Measurements from ENCODE around the gene RUBCNL. TPM values are rescaled to one million over a fixed set of nuclear protein-coding genes. Genes with fewer than 3 reads are reported as not detected.
A peak's percentile ranks its signal among the peaks of the same experiment; 100 is the strongest.

Gene RUBCNL
- total RNA-seq, 2 experiments from 2014 or later, result 352 to 383 TPM

DNA sequence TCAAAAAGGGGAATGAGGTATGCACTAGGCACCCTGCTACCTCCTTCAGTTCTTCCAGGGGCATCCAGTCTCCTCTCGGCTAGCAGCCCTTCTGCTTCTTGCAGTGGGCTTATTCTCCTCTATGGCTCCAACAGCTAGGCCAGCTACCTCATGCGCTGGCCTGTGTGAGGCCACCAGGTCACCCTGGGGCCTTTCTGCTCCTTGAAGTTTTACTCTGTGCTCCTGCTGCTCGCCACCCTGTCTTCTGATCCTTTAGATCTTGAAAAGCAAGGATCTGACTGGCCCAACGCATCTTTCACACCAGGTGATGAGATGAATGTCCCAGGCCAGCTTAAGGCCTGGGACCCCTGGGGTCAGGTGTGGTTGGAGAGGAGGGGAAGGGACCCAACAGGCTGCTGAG lies 66.2 kb downstream of the RUBCNL start:
- Histone ChIP-seq H3K9me2 (ENCODE audit: insufficient read depth, low read length) (no peaks in the 10 kb centered on the region), H3K9me3 (ENCODE audit: low read length) (no peaks in the 10 kb centered on the region), H3K79me2 (ENCODE audit: insufficient read depth, low read depth, low read length) (no peaks in the 10 kb centered on the region), H2AFZ (ENCODE audit: low read length) (peak overlapping the region; percentile 90; the same call in 1 of the 2 replicates), H3K4me3 (ENCODE audit: low read depth, low read length, poor library complexity, severe bottlenecking) (no peak overlapping the region), H3K4me2 (ENCODE audit: low read length) (peak overlapping the region; percentile 52; the same call in 1 of the 2 replicates), H3K4me1 (ENCODE audit: insufficient read depth, low read length, poor library complexity, severe bottlenecking) (peaks cover 7% of the 10 kb centered on the region), H4K20me1 (ENCODE audit: insufficient read depth, low read length) (no peaks in the 10 kb centered on the region), H3K27ac (ENCODE audit: low read depth, low read length, poor library complexity, severe bottlenecking) (no peak overlapping the region), H3K36me3 (ENCODE audit: insufficient read depth, low read length) (no peaks in the 10 kb centered on the region)
- ChIA-PET CTCF (ENCODE audit: unreplicated experiment) (interaction anchor here (0.7 kb wide), 1 partner anchor 141 kb away, joined by 3 read pairs; no protein-coding TSS in a partner anchor), POLR2A (interaction anchor here (0.6 to 1.2 kb wide), 6 partner anchors 9 to 157 kb away, joined by 3 read pairs; partner anchors contain the start of gene LCP1)
- intact Hi-C loops (cut with micrococcal nuclease; ENCODE audit: unreplicated experiment), result loop anchor here (1.0 kb wide), 2 partner anchors 698 to 810 kb away; no protein-coding TSS in a partner anchor
- no peak for DNase-seq (ENCODE audit: low spot score)
- TF ChIP-seq, protein P1, sequence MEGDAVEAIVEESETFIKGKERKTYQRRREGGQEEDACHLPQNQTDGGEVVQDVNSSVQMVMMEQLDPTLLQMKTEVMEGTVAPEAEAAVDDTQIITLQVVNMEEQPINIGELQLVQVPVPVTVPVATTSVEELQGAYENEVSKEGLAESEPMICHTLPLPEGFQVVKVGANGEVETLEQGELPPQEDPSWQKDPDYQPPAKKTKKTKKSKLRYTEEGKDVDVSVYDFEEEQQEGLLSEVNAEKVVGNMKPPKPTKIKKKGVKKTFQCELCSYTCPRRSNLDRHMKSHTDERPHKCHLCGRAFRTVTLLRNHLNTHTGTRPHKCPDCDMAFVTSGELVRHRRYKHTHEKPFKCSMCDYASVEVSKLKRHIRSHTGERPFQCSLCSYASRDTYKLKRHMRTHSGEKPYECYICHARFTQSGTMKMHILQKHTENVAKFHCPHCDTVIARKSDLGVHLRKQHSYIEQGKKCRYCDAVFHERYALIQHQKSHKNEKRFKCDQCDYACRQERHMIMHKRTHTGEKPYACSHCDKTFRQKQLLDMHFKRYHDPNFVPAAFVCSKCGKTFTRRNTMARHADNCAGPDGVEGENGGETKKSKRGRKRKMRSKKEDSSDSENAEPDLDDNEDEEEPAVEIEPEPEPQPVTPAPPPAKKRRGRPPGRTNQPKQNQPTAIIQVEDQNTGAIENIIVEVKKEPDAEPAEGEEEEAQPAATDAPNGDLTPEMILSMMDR (conservative IDR thresholded peaks at IDR 0.05; ENCODE audit: low read length), result no peak
- no peak for TF ChIP-seq EZH2phosphoT487 (IDR thresholded peaks at IDR 0.05; ENCODE audit: borderline replicate concordance, low read depth, low read length)
- no TSS peak for BruUV-seq (replicated peaks)

DNA sequence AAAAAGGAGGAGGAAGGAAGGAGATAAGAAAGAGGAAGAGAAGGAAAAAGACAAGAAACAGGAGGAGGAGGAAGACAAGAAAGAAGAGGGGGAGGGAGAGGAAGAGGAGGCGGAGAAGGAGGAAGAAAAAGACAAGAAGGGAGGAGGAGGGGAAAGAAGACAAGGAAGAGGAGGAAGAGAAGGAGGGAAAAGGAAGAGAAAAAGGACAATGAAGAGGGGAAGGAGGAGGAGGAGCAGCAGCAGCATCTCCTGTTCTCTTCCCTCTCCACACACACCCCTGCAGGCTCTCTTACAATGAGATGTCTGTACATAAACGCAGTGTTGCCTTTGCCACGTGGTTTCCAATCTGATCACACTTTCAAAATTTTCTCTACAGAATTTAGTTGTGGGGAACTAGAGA lies 66.6 kb downstream of the RUBCNL start:
- no peak overlapping the region for H3K27ac ChIP-seq (ENCODE audit: low read depth, low read length, poor library complexity, severe bottlenecking)
- no peak overlapping the region for H3K4me2 ChIP-seq (ENCODE audit: low read length)
- H3K4me1 ChIP-seq (ENCODE audit: insufficient read depth, low read length, poor library complexity, severe bottlenecking), result peaks cover 7% of the 10 kb centered on the region
- no peaks in the 10 kb centered on the region for H3K36me3 ChIP-seq (ENCODE audit: insufficient read depth, low read length)
- H3K4me3 ChIP-seq (ENCODE audit: low read depth, low read length, poor library complexity, severe bottlenecking), result no peak overlapping the region
- H3K9me3 ChIP-seq (ENCODE audit: low read length), result no peaks in the 10 kb centered on the region
- CTCF ChIA-PET (ENCODE audit: unreplicated experiment), result no interaction called here
- intact Hi-C loops (cut with micrococcal nuclease; ENCODE audit: unreplicated experiment), result no loop called here
- H3K9me2 ChIP-seq (ENCODE audit: insufficient read depth, low read length), result no peaks in the 10 kb centered on the region
- TF ChIP-seq EZH2phosphoT487 (IDR thresholded peaks at IDR 0.05; ENCODE audit: borderline replicate concordance, low read depth, low read length), result no peak
- TF ChIP-seq, protein P1 (conservative IDR thresholded peaks at IDR 0.05; ENCODE audit: low read length), result no peak
- POLR2A ChIA-PET, result interaction anchor here (0.6 to 1.2 kb wide), 5 partner anchors 9 to 145 kb away, joined by 3 read pairs; partner anchors contain the start of gene LCP1
- no peaks in the 10 kb centered on the region for H4K20me1 ChIP-seq (ENCODE audit: insufficient read depth, low read length)
- H3K79me2 ChIP-seq (ENCODE audit: insufficient read depth, low read depth, low read length), result no peaks in the 10 kb centered on the region
- DNase-seq (ENCODE audit: low spot score), result no peak
- H2AFZ ChIP-seq (ENCODE audit: low read length), result peak overlapping the region; percentile 90; the same call in 1 of the 2 replicates
- no TSS peak for BruUV-seq (replicated peaks)

DNA sequence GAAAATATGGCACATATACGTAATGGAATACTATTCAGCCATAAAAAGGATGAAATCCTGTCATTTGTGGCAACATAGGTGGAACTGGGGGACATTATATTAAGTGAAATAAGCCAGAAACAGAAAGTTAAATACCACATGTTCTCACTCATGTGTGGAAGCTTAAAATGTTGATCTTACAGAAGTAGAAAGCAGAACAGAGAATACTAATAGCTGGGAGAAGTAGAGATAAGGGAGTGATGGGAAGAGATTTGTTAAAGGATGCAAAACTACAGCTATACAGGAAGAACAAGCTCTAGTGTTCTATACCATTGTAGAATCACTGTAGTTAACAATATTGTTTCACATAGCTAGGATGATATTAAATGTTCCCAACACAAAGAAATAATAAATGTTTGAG lies 68.1 kb downstream of the RUBCNL start:
- Histone ChIP-seq H3K79me2 (ENCODE audit: insufficient read depth, low read depth, low read length) (no peaks in the 10 kb centered on the region), H4K20me1 (ENCODE audit: insufficient read depth, low read length) (no peaks in the 10 kb centered on the region), H3K4me1 (ENCODE audit: insufficient read depth, low read length, poor library complexity, severe bottlenecking) (peaks cover 7% of the 10 kb centered on the region), H3K4me2 (ENCODE audit: low read length) (no peak overlapping the region), H3K27ac (ENCODE audit: low read depth, low read length, poor library complexity, severe bottlenecking) (no peak overlapping the region), H2AFZ (ENCODE audit: low read length) (no peak overlapping the region), H3K36me3 (ENCODE audit: insufficient read depth, low read length) (no peaks in the 10 kb centered on the region), H3K9me3 (ENCODE audit: low read length) (no peaks in the 10 kb centered on the region), H3K4me3 (ENCODE audit: low read depth, low read length, poor library complexity, severe bottlenecking) (no peak overlapping the region), H3K9me2 (ENCODE audit: insufficient read depth, low read length) (no peaks in the 10 kb centered on the region)
- BruUV-seq (replicated peaks), result no TSS peak
- DNase-seq (ENCODE audit: low spot score), result no peak
- intact Hi-C loops (cut with micrococcal nuclease; ENCODE audit: unreplicated experiment), result no loop called here
- TF ChIP-seq, protein P1 (conservative IDR thresholded peaks at IDR 0.05; ENCODE audit: low read length), result no peak
- TF ChIP-seq EZH2phosphoT487 (IDR thresholded peaks at IDR 0.05; ENCODE audit: borderline replicate concordance, low read depth, low read length), result no peak
- POLR2A ChIA-PET, result interaction anchor here (0.6 to 1.1 kb wide), 2 partner anchors 11 to 12 kb away, joined by 3 read pairs; no protein-coding TSS in a partner anchor
- CTCF ChIA-PET (ENCODE audit: unreplicated experiment), result no interaction called here
